GM12874 (cell line): ENCODE measurements around the gene GCN1.

Experiments used
- TF ChIP-seq, protein P1 (sequence below): IDR thresholded peaks from 2 replicates; pipeline ENCODE4 v1.5.1; 2011; ENCODE audit warnings: low read depth, mild to moderate bottlenecking, control low read depth, low read length, moderate library complexity; ENCODE audit not compliant: insufficient read depth

GCN1 gene

GRCh38 chr12:120239776-120240494 lies 45.4 kb upstream of the GCN1 start:
- TF ChIP-seq, protein P1, sequence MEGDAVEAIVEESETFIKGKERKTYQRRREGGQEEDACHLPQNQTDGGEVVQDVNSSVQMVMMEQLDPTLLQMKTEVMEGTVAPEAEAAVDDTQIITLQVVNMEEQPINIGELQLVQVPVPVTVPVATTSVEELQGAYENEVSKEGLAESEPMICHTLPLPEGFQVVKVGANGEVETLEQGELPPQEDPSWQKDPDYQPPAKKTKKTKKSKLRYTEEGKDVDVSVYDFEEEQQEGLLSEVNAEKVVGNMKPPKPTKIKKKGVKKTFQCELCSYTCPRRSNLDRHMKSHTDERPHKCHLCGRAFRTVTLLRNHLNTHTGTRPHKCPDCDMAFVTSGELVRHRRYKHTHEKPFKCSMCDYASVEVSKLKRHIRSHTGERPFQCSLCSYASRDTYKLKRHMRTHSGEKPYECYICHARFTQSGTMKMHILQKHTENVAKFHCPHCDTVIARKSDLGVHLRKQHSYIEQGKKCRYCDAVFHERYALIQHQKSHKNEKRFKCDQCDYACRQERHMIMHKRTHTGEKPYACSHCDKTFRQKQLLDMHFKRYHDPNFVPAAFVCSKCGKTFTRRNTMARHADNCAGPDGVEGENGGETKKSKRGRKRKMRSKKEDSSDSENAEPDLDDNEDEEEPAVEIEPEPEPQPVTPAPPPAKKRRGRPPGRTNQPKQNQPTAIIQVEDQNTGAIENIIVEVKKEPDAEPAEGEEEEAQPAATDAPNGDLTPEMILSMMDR, result no peak

DNA sequence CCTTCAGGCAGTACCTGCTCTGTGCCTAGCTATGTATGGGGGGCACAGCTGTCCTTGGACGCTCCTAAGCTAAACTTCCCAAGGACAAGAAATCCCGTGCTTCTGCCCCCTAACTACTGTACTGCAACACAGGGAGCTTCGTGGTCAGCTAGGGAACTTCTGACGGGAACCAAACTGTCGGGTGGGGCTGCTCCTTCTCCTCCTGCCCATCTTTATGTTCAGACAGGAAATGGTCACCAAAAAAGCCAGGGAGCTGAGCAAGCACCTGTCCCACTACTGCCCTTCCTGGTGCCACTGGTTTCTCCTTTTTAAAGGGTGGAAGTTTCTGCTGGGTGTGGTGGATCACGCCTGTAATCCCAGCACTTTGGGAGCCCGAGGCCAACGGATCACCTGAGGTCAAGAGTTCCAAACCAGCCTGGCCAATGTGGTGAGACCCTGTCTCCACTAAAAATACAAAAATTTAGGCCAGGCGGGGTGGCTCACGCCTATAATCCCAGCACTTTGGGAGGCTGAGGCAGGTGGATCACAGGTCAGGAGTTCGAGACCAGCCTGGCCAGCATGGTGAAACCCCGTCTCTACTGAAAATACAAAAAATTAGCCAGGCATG lies 44.4 kb upstream of the GCN1 start:
- TF ChIP-seq, protein P1, result no peak

DNA sequence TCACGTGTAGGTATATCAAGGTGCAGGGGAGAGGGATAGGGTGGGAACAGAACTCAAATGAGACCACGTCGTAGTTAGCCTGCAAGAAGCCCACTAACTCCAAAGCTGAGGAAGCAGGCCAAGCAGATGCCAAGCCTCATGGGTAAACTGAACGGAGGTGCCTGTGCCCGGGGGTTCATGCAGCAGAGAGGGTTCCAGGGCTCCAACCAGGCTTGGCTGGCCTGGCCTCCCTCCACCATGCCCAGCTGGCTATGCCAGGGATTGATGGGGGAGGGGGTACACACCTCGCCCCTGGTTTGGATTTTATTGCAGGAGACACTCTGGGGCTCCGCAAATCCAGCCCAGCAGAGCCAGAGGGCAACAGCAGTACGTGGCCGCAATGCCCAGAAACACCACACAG lies 43.7 kb upstream of the GCN1 start:
- TF ChIP-seq, protein P1, result no peak

DNA sequence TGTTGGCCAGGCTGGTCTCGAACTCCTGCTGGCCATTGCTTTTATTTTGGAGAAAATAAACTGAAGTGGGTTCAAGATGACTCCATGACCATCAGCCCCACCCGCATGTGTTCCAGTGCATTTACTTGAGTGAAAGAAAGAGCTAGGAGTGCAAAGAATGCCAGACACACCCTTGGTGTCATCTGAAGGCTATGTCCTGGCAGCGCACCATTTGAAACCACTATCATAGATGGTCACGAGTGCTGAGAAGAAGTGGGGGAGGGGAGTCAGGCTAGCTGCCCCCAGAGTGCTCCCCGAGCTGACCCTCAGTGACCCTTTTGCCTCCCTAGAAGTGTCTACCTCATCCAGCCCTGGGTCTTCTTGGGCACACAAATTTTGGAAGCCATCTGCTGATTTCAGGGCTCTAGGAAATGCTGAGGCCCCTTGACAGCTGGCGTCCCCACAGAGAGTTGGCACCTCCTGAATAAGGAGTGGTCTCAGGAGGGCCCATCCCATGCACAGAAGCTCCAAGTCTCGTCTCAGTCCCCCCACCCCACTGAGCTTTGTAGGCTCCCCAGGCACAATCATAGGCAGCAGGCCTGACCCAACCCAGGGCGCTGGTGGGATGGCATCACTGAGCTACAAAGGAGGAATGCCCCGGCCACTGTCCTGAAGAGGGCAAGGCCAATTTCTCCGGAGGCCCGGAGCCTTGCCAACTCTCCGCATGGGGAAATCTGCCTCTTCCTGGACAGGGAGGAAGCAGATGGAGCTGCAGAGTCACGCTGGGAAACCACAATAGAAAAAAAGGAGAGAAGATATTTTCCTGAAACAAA lies 43.1 kb upstream of the GCN1 start:
- TF ChIP-seq, protein P1, result no peak

DNA sequence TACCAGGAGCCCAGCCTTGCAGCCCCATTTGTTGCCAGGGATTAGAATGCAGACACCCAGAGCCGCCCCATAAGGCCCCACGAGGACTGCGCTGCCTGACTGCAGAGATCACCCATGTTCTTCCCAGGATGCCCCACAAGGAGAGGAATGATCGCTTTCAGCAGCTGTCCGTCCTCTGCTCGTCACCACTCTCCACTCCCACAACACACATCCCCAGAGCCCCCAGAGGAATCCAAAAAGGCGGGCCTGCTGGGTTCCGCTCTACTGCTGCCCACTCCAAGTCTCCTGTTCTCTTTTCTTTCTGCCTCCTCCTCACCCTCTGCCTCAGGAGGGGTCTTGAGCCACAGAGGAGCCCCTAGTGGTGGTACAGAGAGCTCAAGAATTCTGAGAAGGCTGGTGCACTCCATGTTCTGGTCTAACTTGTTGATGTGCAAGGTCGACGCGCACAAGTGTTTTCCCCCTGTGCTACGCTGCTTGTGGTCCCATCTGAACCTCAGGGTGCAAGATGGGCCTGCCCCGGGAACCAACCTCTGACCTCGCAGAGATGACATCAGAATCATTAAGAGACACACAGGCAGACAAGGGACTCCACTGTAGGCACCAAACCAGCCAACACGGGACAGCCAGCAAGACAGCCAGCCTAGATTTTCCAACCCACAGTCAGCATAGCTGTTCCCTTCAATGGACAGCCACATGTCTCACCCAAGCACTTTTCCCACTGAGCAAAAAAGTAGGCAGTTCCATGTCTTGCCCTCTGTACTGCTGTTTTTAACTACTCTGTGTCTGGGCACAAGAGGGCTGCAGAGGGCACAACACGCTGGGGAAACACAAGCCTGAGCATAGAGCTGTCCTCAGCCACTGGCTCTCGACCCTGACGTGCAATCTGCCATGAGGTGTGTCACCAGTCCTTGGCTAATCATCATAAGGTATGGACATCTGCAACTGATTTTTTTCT lies 41.1 kb upstream of the GCN1 start:
- TF ChIP-seq, protein P1, result peak; percentile 24; the same call in 1 of the 2 replicates

DNA sequence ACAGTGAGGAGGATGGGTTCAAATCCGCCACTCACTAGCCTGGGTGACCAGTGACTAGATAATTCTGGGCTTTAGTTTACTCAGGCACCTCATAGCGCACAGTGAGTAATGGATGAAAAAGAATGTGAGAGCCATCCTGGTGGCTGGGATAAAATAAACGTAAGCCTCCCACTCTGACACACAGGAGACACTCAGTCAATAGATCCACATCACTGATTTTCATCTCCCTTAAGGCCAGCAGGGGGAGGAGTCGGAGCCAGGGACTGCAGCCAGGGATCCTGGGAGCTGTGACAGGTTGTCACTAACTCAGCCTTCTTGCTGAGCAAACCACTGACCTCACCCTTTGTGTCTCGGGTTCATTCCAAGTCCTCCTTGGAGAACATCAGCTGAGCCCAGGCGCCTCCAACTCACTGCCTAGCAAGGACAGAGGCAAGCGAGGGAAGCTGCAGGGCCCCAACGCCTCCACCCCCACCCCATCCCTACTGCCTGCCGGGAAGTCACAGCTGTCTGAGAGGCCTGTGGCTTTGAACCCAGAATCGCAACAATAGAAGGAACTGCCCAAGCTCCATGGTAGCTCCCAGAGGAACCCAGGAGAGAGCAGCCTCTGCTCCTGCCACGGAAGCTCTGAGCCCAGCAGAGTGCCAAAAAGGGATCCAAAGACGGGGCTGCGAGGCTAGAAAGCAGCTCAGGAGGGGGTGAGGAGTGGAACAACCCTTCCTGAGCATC lies 40.3 kb upstream of the GCN1 start:
- TF ChIP-seq, protein P1, result no peak
